GM23248 (cell line): Measurements from ENCODE around the gene PARS2. TPM values are rescaled to one million over a fixed set of nuclear protein-coding genes. Genes with fewer than 3 reads are reported as not detected.

Experiments used
- DNase-seq: peaks from one replicate; pipeline ENCODE4 v3.0.0-alpha.2; 2015
- H2AFZ ChIP-seq: fragments of 200-600 bp; sonication (generic); 2 replicates; pipeline ENCODE4 v1.6.1; 2016; ENCODE audit warnings: antibody characterized with exemption
- H3F3A ChIP-seq: fragments of 200-600 bp; sonication (generic); 2 replicates; pipeline ENCODE4 v1.6.1; 2016; ENCODE audit warnings: mild to moderate bottlenecking, antibody characterized with exemption, mixed run types; ENCODE audit not compliant: insufficient read depth
- H3K27ac ChIP-seq: fragments of 200-600 bp; sonication (generic); 2 replicates; pipeline ENCODE4 v1.5.1; 2016; ENCODE audit warnings: mild to moderate bottlenecking
- H3K27me3 ChIP-seq: fragments of 200-600 bp; sonication (generic); replicated peaks from 2 replicates; pipeline ENCODE4 v1.6.1; 2016; ENCODE audit warnings: mild to moderate bottlenecking; ENCODE audit not compliant: insufficient read depth
- H3K36me3 ChIP-seq: fragments of 200-600 bp; sonication (generic); 2 replicates; pipeline ENCODE4 v1.6.1; 2016; ENCODE audit warnings: low read depth, mild to moderate bottlenecking
- H3K4me1 ChIP-seq: fragments of 200-600 bp; sonication (generic); 2 replicates; pipeline ENCODE4 v1.6.1; 2016; ENCODE audit warnings: mild to moderate bottlenecking; ENCODE audit not compliant: insufficient read depth
- H3K4me2 ChIP-seq: fragments of 200-600 bp; sonication (generic); one replicate; pipeline ENCODE4 v1.6.1; 2016; ENCODE audit warnings: mild to moderate bottlenecking; ENCODE audit not compliant: unreplicated experiment
- H3K4me3 ChIP-seq: fragments of 200-600 bp; sonication (generic); 2 replicates; pipeline ENCODE4 v1.5.1; 2016; ENCODE audit warnings: mild to moderate bottlenecking
- H3K79me2 ChIP-seq: fragments of 200-600 bp; sonication (generic); 2 replicates; pipeline ENCODE4 v1.6.1; 2016; ENCODE audit warnings: mild to moderate bottlenecking; ENCODE audit not compliant: insufficient read depth
- H3K9ac ChIP-seq: fragments of 200-600 bp; sonication (generic); 2 replicates; pipeline ENCODE4 v1.6.1; 2016; ENCODE audit warnings: mild to moderate bottlenecking
- H3K9me2 ChIP-seq: fragments of 200-600 bp; sonication (generic); 2 replicates; pipeline ENCODE4 v1.6.1; 2016; ENCODE audit warnings: mixed run types, mild to moderate bottlenecking, moderate library complexity; ENCODE audit not compliant: insufficient read depth
- H3K9me3 ChIP-seq: fragments of 200-600 bp; sonication (generic); one replicate; pipeline ENCODE4 v1.6.1; 2017; ENCODE audit warnings: low read depth
- H4K20me1 ChIP-seq: fragments of 200-600 bp; sonication (generic); 2 replicates; pipeline ENCODE4 v1.6.0; 2016; ENCODE audit not compliant: insufficient read depth
- EZH2 ChIP-seq: fragments of 200-600 bp; sonication (generic); IDR thresholded peaks from 2 replicates; pipeline ENCODE4 v1.6.1; 2018; ENCODE audit warnings: antibody characterized with exemption, mild to moderate bottlenecking; ENCODE audit not compliant: insufficient read depth, poor library complexity, severe bottlenecking
- EZH2phosphoT487 ChIP-seq: fragments of 200-600 bp; sonication (generic); IDR thresholded peaks from 2 replicates; pipeline ENCODE4 v1.6.1; 2018; ENCODE audit warnings: antibody characterized with exemption, moderate library complexity, mild to moderate bottlenecking, low read depth; ENCODE audit not compliant: insufficient read depth
- WGBS, 2 experiments: methylation state at CpG; one replicate each; pipeline ENCODE4 v1.1.6; 2015 to 2017; ENCODE audit warnings: low lambda C conversion rate in 2 of 2, low coverage in 1 of 2; ENCODE audit errors: missing lambda C conversion rate in 2 of 2; 5-methylcytosine and 5-hydroxymethylcytosine counted together
- in situ Hi-C: fragments of 300-500 bp; cut with MboI; formaldehyde crosslinking; loops from 2 replicates; pipeline ENCODE4 v1.15.0; 2020
- polyA plus RNA-seq: library from polyadenylated mRNA; unstranded; fragments of >200 nt; fragmentation: Nextera tagmentation; extraction: Ambion mirVana; gene quantifications from 2 replicates; pipeline ENCODE4 v1.2.1, GENCODE V29; 2016
- total RNA-seq: library from RNA; depleted of rRNA; stranded (reverse); fragments of >200 nt; shearing (Covaris generic); gene quantifications from 2 replicates; pipeline ENCODE4 v1.2.3, GENCODE V29; 2014

PARS2 gene
- total and polyA plus RNA-seq, 2 experiments from 2014 or later = 4.1 to 5.0 TPM

- Histone ChIP-seq H3F3A (no peaks in the 10 kb centered on the region), H3K4me3 (no peak overlapping the region), H4K20me1 (no peaks in the 10 kb centered on the region), H3K9me3 (no peaks in the 10 kb centered on the region), H3K4me1 (no peaks in the 10 kb centered on the region), H3K79me2 (no peaks in the 10 kb centered on the region), H3K36me3 (peaks cover 11% of the 10 kb centered on the region), H3K27me3 (no peaks in the 10 kb centered on the region), H3K27ac (no peak overlapping the region), H3K9me2 (no peaks in the 10 kb centered on the region), H2AFZ (no peak overlapping the region), H3K4me2 (no peak overlapping the region), H3K9ac (no peak overlapping the region)
- DNase-seq = no peak
- TF ChIP-seq EZH2 (no peak), EZH2phosphoT487 (no peak)
- in situ Hi-C loops = no loop called here
- 96 to 98% methylated on average over 3 of the region's 3 CpGs for WGBS, 2 experiments
Observed at GRCh38 chr1:54744696-54745095, 19.6 kb downstream of the PARS2 start.

GRCh38 chr1:54743416-54744226 is 20.7 kb downstream of the PARS2 start:
- TF ChIP-seq EZH2 = no peak
- TF ChIP-seq EZH2phosphoT487 = no peak
- Histone ChIP-seq H3K9ac (no peak overlapping the region), H3K79me2 (no peaks in the 10 kb centered on the region), H3F3A (no peaks in the 10 kb centered on the region), H3K4me3 (no peak overlapping the region), H3K36me3 (peaks cover 11% of the 10 kb centered on the region), H3K9me2 (no peaks in the 10 kb centered on the region), H2AFZ (no peak overlapping the region), H3K27me3 (no peaks in the 10 kb centered on the region), H4K20me1 (no peaks in the 10 kb centered on the region), H3K4me2 (no peak overlapping the region), H3K9me3 (no peaks in the 10 kb centered on the region), H3K27ac (no peak overlapping the region), H3K4me1 (no peaks in the 10 kb centered on the region)
- no peak for DNase-seq
- WGBS, 2 experiments = 84% methylated on average over 12 of the region's 12 CpGs
- in situ Hi-C loops = no loop called here

- in situ Hi-C loops = no loop called here
- TF ChIP-seq EZH2 (no peak), EZH2phosphoT487 (no peak)
- H3K79me2 ChIP-seq = no peaks in the 10 kb centered on the region
- H3K4me1 ChIP-seq = no peaks in the 10 kb centered on the region
- H3F3A ChIP-seq = no peaks in the 10 kb centered on the region
- no peak overlapping the region for H3K4me2 ChIP-seq
- no peak overlapping the region for H3K27ac ChIP-seq
- 62 to 68% methylated on average over 4 of the region's 4 CpGs for WGBS, 2 experiments
- peak; percentile 21 for DNase-seq
- no peaks in the 10 kb centered on the region for H3K27me3 ChIP-seq
- peaks cover 14% of the 10 kb centered on the region for H3K36me3 ChIP-seq
- no peak overlapping the region for H2AFZ ChIP-seq
- no peaks in the 10 kb centered on the region for H3K9me2 ChIP-seq
- no peaks in the 10 kb centered on the region for H3K9me3 ChIP-seq
- no peak overlapping the region for H3K9ac ChIP-seq
- H3K4me3 ChIP-seq = no peak overlapping the region
- H4K20me1 ChIP-seq = no peaks in the 10 kb centered on the region
Observed at GRCh38 chr1:54742282-54742681, 22.0 kb downstream of the PARS2 start.

DNA sequence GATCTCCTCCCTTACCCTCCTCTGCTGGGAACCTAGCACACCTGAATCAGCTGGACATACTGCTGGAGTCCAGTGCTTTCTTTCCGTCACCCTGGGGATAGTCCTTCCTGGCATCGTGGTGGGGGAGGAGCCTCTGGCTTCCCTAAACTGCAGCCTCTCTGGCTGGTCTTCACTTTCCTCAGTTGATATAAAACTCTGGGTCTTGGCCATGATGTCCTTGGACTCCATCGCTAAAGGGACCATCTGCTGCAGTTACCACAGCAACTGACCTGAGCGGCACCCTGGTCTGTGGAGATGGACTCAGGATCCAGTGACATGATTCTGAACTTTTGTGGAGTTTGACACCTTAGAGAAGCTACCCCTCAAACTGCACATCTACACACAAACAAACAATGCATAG is 22.8 kb downstream of the PARS2 start:
- no peak overlapping the region for H2AFZ ChIP-seq
- H3K27me3 ChIP-seq = no peaks in the 10 kb centered on the region
- H3K4me2 ChIP-seq = no peak overlapping the region
- no peaks in the 10 kb centered on the region for H4K20me1 ChIP-seq
- no peak for DNase-seq
- TF ChIP-seq EZH2 (no peak), EZH2phosphoT487 (no peak)
- no peaks in the 10 kb centered on the region for H3F3A ChIP-seq
- WGBS, 2 experiments = 95 to 98% methylated on average over 4 of the region's 4 CpGs
- H3K9me2 ChIP-seq = no peaks in the 10 kb centered on the region
- peaks cover 14% of the 10 kb centered on the region for H3K36me3 ChIP-seq
- H3K9ac ChIP-seq = no peak overlapping the region
- H3K9me3 ChIP-seq = no peaks in the 10 kb centered on the region
- no peak overlapping the region for H3K4me3 ChIP-seq
- H3K4me1 ChIP-seq = no peaks in the 10 kb centered on the region
- no peak overlapping the region for H3K27ac ChIP-seq
- in situ Hi-C loops = no loop called here
- no peaks in the 10 kb centered on the region for H3K79me2 ChIP-seq
